Measurements from ENCODE around the gene IRGM.
A peak's percentile ranks its signal among the peaks of the same experiment; 100 is the strongest.
"Not testable (repeated sequence)": the region's sequence is repeated elsewhere in the genome, so short reads cannot be mapped to it uniquely, and the experiment has no call there.

Gene IRGM

GRCh38 chr5:150846308-150846653, at the start of gene IRGM:
Gene IRGM, plus strand, starts transcription at chr5:150846521. Its CDS starts 1,603 bp downstream, at chr5:150848124.
- H3K4me3 ChIP-seq (ENCODE audit: low read depth, low read length): not testable (repeated sequence)

- no peak overlapping the region for H3K4me3 ChIP-seq (ENCODE audit: low read depth, low read length)
Observed at GRCh38 chr5:150797384-150797783, 48.9 kb upstream of the IRGM start.

GRCh38 chr5:150801117-150801927, 45.0 kb upstream of the IRGM start:
- peak overlapping the region; percentile 41 for H3K4me3 ChIP-seq (ENCODE audit: low read depth, low read length)

GRCh38 chr5:150804388-150804787, 41.9 kb upstream of the IRGM start:
- H3K4me3 ChIP-seq (ENCODE audit: low read depth, low read length): no peak overlapping the region

DNA sequence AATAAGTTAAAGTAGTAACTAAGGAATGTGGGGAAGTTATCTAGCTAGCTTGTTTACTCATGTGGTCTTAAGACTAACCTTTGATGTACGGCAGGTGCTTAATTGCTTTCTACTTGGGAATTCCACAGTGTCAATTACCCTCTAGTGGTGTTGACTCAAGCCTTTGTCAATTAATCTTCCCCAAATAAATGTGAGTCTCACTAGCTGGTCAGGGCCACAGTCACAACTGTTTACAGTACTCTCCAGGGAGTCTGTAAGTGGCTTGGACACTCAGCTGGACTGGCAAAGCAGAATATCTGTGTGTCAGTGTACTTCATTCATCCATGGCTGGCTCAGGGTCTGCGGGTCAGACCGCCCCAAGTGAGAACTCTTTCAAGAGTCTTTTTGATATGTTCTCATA, 37.0 kb upstream of the IRGM start:
- H3K4me3 ChIP-seq (ENCODE audit: low read depth, low read length): no peak overlapping the region

DNA sequence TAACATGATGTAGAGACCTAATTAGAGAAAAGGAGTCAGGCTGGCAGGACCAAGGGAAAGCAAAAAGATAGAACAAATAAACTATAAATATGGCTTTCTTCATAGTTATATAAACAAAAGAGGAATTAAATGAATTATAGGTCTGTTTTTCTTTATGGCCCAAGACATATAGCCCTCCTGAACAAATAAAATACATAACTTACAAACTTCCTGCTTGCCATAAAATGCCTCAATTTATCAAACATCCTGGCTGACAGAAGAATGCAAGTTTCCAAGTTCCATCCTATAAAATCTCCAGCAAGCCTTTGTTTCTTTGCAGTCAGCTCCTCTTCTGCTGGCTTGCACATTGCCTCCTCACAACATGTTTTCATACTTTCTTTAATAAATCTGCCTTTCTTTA, 31.3 kb upstream of the IRGM start:
- no peak overlapping the region for H3K4me3 ChIP-seq (ENCODE audit: low read depth, low read length)

DNA sequence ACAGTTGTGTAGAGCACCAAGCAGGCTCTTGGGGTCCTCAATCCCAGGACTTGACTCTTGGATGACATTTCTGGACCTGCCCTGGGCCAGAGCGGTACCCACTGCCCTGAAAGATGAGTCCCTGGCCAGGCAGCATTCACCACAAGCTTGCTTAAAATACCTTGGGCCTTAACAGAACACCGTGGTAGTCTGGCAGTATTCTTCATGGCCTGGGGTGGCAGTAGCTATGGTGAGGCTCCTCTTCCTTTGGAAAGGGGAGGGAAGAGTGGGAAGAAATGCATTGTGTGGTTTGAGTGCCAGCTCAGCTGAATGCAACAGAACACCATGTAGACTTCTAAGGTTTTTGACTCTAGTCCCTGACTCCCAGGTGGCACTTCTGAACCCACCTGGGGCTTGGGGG, 29.4 kb upstream of the IRGM start:
- H3K4me3 ChIP-seq (ENCODE audit: low read depth, low read length): no peak overlapping the region

DNA sequence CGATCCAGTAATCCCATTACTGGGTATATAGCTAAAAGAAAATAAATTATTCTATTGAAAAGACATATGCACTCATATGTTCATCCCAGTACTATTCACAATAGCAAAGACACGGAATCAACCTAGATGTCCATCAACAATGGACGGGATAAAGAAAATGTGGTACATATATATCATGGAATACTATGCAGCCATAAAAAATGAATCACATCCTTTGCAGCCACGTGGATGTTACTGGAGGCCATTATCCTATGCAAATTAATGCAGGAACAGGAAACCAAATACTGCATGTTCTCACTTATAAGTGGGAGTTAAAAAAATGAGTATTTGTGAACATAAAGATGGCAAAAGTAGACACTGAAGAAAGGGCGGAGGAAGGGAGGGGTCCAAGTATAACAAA, 16.6 kb upstream of the IRGM start:
- no peak overlapping the region for H3K4me3 ChIP-seq (ENCODE audit: low read depth, low read length)

DNA sequence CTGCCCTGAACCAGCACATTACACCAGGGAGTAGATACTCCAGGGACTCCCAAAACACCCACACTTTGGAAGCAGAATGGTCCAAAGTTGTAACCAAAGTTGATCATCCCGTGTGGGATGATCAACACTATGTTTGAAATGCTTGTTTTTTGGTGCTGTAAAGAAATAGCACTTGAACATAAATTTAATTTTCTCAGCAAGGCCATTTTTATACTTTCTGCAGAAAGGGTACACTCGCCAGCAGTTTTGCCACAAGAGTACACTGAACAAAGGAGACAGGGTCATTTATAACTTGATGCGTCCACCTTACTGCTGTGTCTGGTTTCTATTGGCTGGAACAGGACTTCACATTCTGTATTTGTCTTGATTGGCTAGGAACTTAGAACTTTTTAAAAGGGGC, 14.5 kb upstream of the IRGM start:
- H3K4me3 ChIP-seq (ENCODE audit: low read depth, low read length): not testable (repeated sequence)

- no peak overlapping the region for H3K4me3 ChIP-seq (ENCODE audit: low read depth, low read length)
Observed at GRCh38 chr5:150836064-150836463, 10.3 kb upstream of the IRGM start.

DNA sequence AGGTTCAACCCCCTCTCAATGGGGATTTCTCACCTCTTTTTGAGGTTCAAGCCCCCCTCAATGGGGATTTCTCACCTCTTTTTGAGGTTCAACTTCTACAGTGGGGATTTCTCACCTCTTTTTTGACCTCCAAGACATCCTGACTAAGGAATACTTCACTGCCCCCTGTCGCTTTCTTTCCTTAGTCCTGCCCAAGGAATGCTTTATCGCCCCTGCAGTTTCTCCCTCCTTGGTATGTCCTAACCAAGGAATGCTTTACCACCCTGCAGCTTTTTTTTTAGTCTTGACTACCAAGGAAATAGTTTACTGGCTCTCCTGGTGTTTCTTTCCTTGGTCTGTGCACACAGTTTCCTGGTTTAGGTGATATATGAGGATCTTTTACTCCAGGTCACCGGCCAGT, 9.6 kb upstream of the IRGM start:
- no peak overlapping the region for H3K4me3 ChIP-seq (ENCODE audit: low read depth, low read length)

DNA sequence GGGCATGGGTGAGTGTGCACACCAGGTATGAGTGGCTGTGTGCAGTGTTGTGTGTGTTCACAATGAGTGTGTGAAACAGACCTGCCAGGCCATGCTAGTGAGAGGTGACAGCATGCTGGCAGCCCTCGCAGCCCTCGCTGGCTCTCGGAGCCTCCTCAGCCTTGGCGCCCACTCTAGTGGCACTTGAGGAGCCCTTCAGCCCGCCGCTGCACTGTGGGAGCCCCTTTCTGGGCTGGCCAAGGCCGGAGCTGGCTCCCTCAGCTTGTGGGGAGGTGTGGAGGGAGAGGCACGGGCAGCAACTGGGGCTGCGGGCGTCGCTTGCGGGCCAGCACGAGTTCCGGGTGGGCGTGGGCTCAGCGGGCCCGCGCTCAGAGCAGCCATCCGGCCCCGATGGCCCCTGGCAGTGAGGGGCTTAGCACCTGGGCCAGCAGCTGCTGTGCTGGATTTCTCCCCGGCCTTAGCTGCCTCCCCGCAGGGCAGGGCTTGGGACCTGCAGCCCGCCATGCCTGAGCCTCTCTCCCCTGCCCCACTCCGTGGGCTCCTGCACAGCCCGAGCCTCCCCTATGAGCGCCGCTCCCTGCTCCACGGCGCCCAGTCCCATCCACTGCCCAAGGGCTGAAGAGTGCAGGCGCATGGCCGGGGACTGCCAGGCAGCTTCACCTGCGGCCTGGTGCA, 999 bp upstream of the IRGM start:
- not testable (repeated sequence) for H3K4me3 ChIP-seq (ENCODE audit: low read depth, low read length)

DNA sequence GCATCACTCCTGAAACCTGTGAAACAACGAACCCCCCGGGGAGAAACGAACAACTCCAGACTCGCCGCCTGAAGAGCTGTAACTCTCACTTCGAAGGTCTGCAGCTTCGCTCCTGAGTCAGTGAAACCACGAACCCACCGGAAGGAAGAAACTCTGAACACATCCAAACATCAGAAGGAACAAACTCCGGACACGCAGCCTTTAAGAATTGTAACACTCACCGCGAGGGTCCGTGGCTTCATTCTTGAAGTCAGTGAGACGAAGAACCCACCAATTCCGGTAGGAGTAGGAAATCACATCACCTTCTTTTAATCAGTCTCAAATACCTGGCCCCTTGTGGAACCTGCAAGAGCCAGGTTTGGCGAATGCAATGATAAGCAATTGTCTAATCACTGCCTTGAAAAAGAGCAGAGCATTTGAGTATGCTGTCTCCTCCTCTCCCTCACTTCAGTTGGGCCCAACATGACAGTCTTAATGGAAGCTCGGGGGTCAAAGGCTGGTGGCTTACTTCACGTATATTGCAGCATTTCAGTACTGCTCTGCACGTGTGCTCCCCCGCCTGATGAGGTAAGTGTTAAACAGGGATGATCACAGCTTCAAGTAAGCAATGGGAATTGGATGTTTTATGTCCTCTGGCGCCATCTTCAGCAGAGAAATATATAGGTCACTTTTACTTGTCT, 473 bp downstream of the IRGM start:
- H3K4me3 ChIP-seq (ENCODE audit: low read depth, low read length): no peak overlapping the region

DNA sequence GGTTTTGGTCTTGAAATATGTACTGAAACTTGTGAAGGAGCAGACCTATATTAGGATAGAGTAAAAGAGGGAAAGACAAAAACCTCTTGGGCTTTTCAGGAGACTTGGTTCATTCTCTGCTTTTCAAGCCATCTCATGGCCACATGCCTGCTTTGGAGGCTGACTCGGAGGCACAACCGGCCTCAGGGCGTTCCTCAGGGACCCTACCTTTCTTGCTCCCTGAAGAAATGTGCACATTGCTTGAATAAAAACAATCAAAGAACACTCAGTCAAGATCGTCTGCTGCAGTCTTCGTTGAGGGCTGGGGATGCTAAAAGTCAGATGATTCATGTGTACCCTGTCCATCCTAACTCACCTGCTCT, 994 bp downstream of the IRGM start:
- no peak overlapping the region for H3K4me3 ChIP-seq (ENCODE audit: low read depth, low read length)

DNA sequence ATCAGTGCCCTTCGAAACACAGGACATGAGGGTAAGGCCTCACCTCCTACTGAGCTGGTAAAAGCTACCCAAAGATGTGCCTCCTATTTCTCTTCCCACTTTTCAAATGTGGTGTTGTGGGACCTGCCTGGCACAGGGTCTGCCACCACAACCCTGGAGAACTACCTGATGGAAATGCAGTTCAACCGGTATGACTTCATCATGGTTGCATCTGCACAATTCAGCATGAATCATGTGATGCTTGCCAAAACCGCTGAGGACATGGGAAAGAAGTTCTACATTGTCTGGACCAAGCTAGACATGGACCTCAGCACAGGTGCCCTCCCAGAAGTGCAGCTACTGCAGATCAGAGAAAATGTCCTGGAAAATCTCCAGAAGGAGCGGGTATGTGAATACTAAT, 1.9 kb downstream of the IRGM start:
- H3K4me3 ChIP-seq (ENCODE audit: low read depth, low read length): no peak overlapping the region

DNA sequence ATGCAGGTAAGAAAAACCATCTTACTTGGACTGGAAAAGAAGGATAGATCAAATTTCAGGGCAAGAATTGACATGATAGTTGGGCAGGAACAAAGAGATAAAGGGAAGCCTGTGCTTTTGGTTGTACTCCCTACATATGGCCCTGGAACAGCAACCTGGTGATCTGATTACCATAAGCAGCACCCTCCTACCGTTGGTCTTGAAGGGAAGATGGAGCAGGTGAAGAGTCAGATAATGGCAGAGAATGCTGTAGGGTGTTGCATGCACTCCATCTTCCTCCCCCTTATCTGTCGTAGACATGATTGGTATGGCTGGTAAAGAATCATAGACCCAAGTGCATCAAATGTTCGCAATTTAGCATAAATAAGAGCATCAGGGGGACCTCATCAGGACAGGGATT, 4.7 kb downstream of the IRGM start:
- H3K4me3 ChIP-seq (ENCODE audit: low read depth, low read length): no peak overlapping the region

GRCh38 chr5:150853561-150853960, 7.2 kb downstream of the IRGM start:
- H3K4me3 ChIP-seq (ENCODE audit: low read depth, low read length): no peak overlapping the region

DNA sequence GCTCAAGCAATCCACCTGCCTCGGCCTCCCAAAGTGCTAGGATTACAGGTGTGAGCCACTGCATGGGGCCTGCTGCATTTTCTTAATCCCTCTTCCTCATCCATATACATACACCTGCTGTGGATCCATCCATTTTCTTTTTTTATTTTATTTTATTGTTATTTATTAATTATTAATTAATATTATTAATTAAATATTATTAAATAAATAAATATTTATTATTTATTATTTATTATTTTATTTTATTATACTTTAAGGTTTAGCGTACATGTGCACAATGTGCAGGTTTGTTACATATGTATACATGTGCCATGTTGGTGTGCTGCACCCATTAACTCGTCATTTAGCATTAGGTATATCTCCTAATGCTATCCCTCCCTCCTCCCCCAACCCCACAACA, 10.4 kb downstream of the IRGM start:
- H3K4me3 ChIP-seq (ENCODE audit: low read depth, low read length): not testable (repeated sequence)

DNA sequence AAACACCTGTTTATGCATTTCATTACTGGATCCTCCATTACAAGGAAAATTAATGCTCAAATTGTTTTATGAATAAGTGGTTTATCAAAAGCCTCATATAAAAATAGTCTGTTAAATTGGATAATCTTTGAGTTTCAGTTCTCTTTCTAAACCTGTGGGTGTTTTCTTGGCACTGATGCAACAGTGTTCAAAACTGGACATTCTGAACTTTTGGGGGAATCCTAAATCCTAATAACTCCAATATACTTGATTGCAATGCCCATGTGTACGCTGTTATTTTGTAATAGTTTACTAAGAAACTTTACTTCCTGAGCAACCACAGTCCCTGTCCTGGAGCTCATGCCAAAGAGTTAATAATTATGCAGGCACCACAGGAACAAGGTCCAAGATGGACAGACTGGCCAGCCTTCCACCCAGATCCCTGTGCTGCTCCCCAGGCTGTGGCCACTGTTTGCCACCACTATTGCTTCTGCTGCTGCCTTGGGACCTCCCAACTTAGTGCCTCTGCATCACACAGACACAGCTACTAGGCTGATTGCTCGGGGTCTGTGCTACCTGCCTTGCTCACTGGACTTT, 14.0 kb downstream of the IRGM start:
- no peak overlapping the region for H3K4me3 ChIP-seq (ENCODE audit: low read depth, low read length)

GRCh38 chr5:150862070-150862469, 15.7 kb downstream of the IRGM start:
- H3K4me3 ChIP-seq (ENCODE audit: low read depth, low read length): no peak overlapping the region

- H3K4me3 ChIP-seq (ENCODE audit: low read depth, low read length): no peak overlapping the region
Observed at GRCh38 chr5:150879358-150879757, 33.0 kb downstream of the IRGM start.

Data from iPS-11a (cell line).